WERI-Rb-1 (cell line): ENCODE results near the gene BUD13.
A peak's percentile ranks its signal among the peaks of the same experiment; 100 is the strongest.

Experiments
- DNase-seq: peaks from one replicate; pipeline ENCODE4 v3.0.0-alpha.2; 2020
- H3K27ac ChIP-seq: fragments of 250-450 bp; sonication (Bioruptor Pico); 2 replicates; pipeline ENCODE4 v1.5.1; 2020; ENCODE audit warnings: mild to moderate bottlenecking, moderate library complexity
- H3K27me3 ChIP-seq: fragments of 250-450 bp; sonication (Bioruptor Pico); 2 replicates; pipeline ENCODE4 v1.5.1; 2021; ENCODE audit warnings: mild to moderate bottlenecking, low read depth, moderate library complexity; ENCODE audit not compliant: insufficient read depth, severe bottlenecking
- H3K36me3 ChIP-seq: fragments of 250-450 bp; sonication (Bioruptor Pico); 2 replicates; pipeline ENCODE4 v1.5.1; 2020; ENCODE audit warnings: mild to moderate bottlenecking, moderate library complexity
- H3K4me3 ChIP-seq: 2 replicates; pipeline ENCODE4 v1.5.1; 2011; ENCODE audit warnings: low read depth, mild to moderate bottlenecking, control low read depth, low read length
- H3K9me3 ChIP-seq: fragments of 250-450 bp; sonication (Bioruptor Pico); 2 replicates; pipeline ENCODE4 v1.5.1; 2021; ENCODE audit warnings: mild to moderate bottlenecking, moderate library complexity; ENCODE audit not compliant: severe bottlenecking
- TF ChIP-seq, protein P1 (sequence below): IDR thresholded peaks from 2 replicates; pipeline ENCODE4 v1.5.1; 2011; ENCODE audit warnings: low read depth, mild to moderate bottlenecking, control low read depth, inconsistent platforms, low read length

The BUD13 gene

DNA sequence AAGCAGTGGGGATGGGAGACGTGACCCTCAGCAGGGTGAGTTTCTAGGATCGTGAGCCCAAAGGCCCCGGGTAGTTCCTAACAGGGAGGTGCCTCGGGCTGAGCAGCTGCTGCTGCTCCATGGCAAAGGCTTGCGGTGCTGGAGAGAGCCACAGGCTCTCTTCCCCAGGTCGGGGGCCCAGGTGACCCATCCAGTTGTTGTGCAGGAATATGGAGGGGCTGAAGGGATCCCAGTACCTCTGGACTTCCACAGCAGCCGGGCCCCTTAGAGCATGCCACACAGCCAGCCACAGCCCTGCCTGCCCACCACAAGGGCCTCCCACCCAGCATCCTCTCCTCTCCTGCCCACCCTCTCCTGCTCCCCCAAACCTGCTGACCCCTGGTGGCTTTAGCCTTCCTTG is 49.3 kb downstream of the BUD13 start:
- H3K36me3 ChIP-seq: no peaks in the 10 kb centered on the region
- DNase-seq: no peak
- no peaks in the 10 kb centered on the region for H3K27me3 ChIP-seq
- H3K9me3 ChIP-seq: no peaks in the 10 kb centered on the region
- H3K4me3 ChIP-seq: no peak overlapping the region
- TF ChIP-seq, protein P1, sequence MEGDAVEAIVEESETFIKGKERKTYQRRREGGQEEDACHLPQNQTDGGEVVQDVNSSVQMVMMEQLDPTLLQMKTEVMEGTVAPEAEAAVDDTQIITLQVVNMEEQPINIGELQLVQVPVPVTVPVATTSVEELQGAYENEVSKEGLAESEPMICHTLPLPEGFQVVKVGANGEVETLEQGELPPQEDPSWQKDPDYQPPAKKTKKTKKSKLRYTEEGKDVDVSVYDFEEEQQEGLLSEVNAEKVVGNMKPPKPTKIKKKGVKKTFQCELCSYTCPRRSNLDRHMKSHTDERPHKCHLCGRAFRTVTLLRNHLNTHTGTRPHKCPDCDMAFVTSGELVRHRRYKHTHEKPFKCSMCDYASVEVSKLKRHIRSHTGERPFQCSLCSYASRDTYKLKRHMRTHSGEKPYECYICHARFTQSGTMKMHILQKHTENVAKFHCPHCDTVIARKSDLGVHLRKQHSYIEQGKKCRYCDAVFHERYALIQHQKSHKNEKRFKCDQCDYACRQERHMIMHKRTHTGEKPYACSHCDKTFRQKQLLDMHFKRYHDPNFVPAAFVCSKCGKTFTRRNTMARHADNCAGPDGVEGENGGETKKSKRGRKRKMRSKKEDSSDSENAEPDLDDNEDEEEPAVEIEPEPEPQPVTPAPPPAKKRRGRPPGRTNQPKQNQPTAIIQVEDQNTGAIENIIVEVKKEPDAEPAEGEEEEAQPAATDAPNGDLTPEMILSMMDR: no peak
- no peak overlapping the region for H3K27ac ChIP-seq

DNA sequence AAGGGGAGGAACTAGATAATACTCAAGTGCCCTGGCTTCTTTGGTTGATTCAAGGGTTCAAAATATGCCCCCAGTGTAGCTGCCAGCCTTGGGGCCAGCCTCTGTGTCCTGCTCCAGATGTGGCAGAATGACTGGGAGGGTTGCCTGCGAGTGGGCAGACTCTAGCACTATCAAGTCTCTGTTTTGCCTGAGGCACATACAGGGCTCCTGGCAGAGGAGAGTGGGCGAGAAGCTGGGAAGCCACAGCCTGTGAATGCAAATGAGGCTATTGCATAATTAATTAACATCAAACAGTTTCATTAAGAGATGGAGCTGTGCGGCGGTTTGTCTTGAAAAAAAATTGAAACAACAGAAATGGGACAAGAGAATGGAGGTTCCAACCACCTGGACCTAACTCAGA is 50.8 kb downstream of the BUD13 start:
- H3K27me3 ChIP-seq: no peaks in the 10 kb centered on the region
- TF ChIP-seq, protein P1: no peak
- no peak for DNase-seq
- no peaks in the 10 kb centered on the region for H3K36me3 ChIP-seq
- H3K27ac ChIP-seq: no peak overlapping the region
- no peaks in the 10 kb centered on the region for H3K9me3 ChIP-seq
- H3K4me3 ChIP-seq: no peak overlapping the region

DNA sequence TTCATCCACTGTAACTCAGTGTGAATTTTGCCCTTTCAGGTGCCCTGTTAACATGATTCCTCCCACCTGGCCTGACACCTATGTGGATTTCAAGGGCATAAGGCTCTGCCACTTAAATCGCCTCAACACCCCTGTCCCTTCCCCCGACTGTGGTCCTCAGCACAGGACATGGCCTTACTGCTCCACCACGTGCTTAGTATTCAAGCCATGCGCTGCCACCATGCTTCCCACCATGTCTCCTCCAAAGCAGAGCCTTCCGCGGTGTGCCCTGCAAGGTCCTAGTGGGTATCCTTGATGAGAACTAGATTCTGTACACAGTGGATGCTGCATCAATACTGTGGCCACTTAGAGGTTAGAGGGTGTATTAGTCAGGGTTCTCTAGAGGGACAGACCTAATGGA is 51.9 kb downstream of the BUD13 start:
- TF ChIP-seq, protein P1: no peak
- Histone ChIP-seq H3K27ac (no peak overlapping the region), H3K9me3 (no peaks in the 10 kb centered on the region), H3K27me3 (no peaks in the 10 kb centered on the region), H3K36me3 (no peaks in the 10 kb centered on the region), H3K4me3 (no peak overlapping the region)
- DNase-seq: no peak

DNA sequence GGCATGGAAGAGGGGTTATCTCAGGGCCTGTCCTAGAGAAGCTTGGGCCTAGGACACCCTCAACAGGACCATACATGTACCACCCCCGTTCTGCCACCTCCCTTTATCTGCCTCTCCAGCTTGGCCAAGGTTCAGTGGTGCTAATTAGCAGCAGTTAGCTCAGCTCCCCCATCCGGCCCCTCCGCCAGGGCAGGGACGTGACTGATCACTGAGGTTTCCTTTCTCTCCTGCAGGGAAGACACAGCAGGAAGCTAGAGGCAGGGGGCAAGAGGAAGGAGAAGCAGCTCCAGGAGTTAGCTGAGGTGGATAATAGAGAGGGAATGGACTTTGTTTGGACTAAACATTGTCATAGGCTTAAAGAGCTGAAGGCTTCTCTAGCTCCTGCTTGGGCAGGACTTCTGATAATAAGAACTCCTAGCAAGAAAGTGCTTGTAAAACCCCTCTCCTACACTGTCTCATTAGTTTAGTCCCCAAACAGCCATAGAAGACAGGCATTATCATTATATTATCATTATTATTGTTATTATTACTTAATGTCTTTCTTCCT is 53.8 kb downstream of the BUD13 start:
- Histone ChIP-seq H3K9me3 (no peaks in the 10 kb centered on the region), H3K36me3 (no peaks in the 10 kb centered on the region), H3K27me3 (no peaks in the 10 kb centered on the region), H3K4me3 (no peak overlapping the region), H3K27ac (no peak overlapping the region)
- DNase-seq: no peak
- TF ChIP-seq, protein P1: no peak

DNA sequence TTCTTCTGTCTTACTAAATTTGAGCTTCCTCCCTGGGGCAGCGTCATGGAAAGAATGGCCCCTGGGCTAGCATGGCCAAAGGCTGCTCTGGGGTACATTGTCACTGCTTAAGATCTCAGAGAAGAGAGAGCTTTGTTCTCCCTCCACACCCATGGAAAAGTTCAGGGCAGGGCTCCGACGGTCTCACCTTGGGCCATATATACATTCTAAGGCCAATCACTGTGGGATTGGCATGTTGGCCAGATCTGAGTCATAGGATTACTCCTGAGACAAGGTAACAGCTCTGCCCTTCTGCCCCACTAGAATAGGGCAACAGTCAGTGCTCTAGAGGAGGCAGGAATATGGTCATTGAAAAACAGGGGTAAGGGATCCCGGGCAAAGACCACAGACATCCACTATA is 56.2 kb downstream of the BUD13 start:
- no peak overlapping the region for H3K4me3 ChIP-seq
- TF ChIP-seq, protein P1: no peak
- no peak overlapping the region for H3K27ac ChIP-seq
- no peaks in the 10 kb centered on the region for H3K36me3 ChIP-seq
- no peaks in the 10 kb centered on the region for H3K9me3 ChIP-seq
- no peaks in the 10 kb centered on the region for H3K27me3 ChIP-seq
- no peak for DNase-seq

DNA sequence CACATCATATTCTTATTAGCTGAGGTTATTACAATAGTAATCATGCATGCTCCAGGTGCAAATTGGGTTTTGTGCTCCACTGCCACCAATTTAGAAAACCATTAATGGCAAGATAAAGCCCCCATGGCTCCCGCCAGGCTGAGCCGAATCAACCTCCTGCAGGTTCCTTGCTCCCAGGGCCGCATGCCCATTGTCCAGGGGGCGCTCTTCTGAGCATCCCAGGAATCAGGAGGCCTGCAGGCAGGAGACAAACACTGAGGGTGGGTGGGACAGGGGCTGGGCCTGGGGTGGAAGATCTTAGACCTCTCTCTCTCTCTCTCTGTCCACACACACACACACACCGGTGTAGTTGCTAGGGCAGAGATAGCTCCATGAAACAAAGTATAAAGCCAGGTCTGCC is 57.4 kb downstream of the BUD13 start:
- no peaks in the 10 kb centered on the region for H3K27me3 ChIP-seq
- H3K27ac ChIP-seq: no peak overlapping the region; the same call in 1 of the 2 replicates
- TF ChIP-seq, protein P1: peak; percentile 34; the same call in 1 of the 2 replicates
- no peaks in the 10 kb centered on the region for H3K36me3 ChIP-seq
- DNase-seq: no peak
- H3K9me3 ChIP-seq: no peaks in the 10 kb centered on the region
- no peak overlapping the region for H3K4me3 ChIP-seq
